Mucosa of gallbladder (tissue), 1 donor: ENCODE data around the gene BAHD1. TPM values are rescaled to one million over a fixed set of nuclear protein-coding genes. Genes with fewer than 3 reads are reported as not detected.

Experiments used
- DNase-seq: peaks from one replicate; pipeline ENCODE4 v3.0.0-alpha.2; 2020; ENCODE audit warnings: low spot score
- total RNA-seq: library from RNA; stranded (reverse); gene quantifications from one replicate; pipeline ENCODE4 v1.2.1, GENCODE V29; 2021
- donor health status: DM: no; HTN: no; CAD: no.

The BAHD1 gene
- total RNA-seq, 1 donor from 2014 or later = 33.1 TPM

DNA sequence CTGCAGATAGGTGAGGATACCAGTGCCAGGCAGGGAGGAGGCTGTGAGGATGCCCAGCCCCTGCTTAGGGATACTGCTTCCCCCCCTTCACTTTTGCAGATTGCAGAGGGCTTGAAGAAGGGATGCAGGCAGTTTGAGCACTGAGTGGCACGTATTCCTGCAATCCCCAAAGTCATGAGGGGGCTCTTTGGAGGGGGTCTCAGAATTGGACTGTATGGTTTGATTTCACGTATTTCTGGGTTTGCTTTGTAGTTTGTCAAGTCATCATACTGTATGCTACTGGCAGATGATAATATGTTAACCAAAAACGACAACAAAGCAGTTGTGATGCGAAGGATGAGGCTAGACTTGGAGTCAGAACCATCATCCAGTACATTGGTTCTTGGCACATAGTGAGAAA lies 58.1 kb downstream of the BAHD1 start:
- no peak for DNase-seq

DNA sequence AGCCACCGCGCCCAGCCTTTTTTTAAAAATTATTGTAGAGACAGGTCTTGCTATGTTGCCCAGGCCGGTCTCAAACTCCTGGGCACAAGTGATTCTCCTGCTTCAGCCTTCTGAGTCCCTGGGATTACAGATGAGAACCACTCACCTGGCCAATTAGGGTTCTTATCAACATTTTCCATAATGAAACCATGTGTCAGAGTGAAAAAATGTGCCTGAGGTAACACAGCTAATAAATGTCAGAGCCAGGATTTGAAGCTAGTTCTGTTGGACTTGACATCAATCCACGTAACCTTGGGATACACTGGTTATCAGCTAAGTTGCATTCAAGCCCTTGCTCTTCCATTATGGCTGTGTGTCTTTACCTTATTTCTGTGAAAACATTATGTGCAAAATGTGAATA lies 59.2 kb downstream of the BAHD1 start:
- DNase-seq = no peak

GRCh38 chr15:40500568-40501330 lies 60.0 kb downstream of the BAHD1 start:
- no peak for DNase-seq

DNA sequence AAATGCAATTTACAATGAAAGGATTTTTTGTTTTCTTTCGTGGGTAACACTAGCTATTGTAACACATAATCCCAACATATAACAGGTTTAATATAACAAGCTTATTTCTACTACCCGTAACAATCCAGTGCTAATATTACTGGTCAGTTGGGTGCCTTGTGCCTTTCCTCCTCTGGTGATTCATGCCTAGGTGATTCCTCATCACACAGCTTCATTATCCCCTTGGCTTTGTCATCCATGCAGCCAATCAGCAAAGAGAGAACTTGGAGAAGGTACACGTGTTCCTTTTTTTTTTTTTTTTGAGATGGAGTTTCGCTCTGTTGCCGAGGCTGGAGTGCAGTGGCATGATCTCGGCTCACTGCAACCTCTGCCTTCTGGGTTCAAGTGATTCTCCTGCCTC lies 60.7 kb downstream of the BAHD1 start:
- DNase-seq = no peak

DNA sequence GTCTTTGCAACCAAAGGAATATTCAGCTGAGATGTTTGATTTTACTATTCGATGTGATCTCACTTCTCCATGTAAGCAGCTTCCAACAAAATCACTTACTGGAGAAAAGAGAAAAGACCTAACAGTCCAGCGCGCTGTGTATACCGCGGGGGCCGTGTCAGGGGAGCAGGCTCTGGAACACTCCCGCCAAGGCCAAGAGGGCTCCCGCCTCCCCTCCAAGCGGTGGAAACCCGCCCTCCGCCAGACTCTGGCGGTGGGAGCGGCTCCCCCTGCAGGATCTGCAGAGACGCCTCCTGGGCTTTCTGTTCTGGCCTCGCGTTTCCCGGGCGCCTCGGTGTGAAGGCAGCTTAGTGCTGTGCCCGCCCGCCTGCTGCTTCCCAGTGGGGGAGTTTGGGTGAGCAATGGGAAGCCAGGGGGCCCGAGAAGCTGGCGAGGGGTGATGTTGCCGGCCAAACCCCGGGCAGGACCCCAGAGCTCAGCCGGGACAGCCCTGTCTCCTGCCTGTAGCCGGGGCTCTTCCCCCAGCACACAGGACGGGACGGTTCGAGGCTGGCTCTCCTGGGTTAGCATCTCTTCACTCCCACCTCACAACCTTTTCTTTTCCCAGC lies 66.3 kb downstream of the BAHD1 start:
- DNase-seq = peak; percentile 59

DNA sequence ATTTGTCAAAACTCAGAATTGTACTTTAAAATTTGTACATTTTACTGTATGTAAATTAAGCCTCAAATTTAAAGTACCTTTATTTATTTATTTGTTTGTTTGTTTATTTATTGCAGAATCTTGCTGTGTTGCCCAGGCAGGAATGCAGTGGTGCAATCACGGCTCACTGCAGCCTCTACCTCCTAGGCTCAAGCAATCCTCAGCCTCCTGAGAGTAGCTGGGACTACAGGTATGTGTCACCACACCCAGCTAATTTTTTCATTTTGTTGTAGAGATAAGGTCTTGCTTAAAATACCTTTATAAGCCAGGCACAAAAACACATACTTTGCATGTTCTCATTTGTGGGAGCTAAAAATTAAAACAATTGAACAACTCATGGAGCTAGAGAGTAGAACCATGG lies 67.5 kb downstream of the BAHD1 start:
- DNase-seq = no peak

GRCh38 chr15:40510201-40510600 lies 69.4 kb downstream of the BAHD1 start:
- no peak for DNase-seq

DNA sequence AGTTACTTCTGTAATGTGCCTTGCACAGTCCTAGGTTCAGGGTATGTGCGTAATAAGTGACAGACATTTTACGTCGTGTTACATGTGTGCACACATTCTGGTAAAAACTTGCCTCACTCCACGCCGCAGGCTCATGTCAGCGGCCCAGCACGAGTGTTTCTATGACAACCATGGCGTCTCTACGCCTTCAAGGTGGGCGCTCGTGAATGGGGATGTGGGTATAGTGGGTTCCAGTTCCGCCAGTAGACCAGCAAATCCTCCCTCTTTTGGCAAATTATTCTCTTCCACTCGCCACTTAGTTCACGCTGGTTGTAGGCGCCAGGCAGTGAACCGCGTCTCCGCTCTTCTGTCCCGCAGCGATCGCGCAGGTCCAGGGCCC lies 70.3 kb downstream of the BAHD1 start:
- DNase-seq = no peak

DNA sequence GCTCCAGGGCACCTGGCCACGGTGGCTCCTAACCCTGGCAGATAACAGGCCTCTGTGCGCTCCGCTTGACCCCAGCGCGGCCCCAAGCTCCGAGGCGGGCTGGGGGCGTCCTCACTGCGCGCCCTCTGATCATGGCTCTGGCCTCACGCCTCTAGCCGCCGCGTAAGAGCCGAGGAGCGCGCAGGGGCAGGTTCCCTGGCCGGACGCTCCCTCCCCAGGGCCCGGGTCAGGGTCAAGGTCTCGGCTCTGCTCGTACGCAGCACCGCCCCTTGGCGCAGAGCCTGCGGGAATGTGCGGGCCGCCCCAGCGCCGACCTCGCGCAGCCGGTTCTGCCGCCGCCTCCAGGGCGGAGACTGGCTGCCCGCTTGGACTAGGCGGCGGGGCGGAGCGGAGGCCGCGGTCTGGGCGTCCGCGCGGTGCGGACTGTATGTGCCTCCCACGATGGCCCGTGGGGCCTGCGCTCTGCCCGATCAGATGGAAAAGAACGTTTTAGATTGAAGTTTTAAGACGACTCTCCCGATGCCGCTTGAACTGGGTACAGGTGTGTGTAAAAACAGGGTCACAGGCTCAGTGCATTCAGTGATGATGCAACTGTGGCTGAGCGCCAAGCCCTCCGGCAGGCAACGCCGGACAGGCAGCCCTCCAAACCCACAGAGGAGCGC lies 70.8 kb downstream of the BAHD1 start:
- peak; percentile 76 for DNase-seq

- DNase-seq = no peak
Measured at GRCh38 chr15:40512440-40512839, 71.7 kb downstream of the BAHD1 start.

DNA sequence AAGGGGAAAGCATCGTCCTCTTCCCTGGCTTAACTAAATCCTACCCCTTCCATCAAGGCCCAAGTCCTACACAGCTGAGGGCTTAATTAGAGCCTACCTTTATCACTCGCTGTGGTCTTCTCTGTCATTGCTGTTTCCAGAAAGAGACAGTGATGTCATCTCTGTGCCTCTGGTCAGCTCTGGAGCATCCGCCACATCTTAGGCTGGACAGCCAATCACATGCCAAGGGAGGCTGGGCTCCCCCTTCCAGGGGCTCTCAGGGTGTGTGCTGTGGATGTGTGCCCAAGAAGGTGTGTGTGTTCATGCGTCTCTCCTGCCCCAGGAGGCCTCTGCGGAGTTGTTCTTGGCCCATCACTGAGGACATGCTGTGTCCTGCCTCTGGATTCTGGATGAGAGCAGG lies 72.9 kb downstream of the BAHD1 start:
- no peak for DNase-seq

DNA sequence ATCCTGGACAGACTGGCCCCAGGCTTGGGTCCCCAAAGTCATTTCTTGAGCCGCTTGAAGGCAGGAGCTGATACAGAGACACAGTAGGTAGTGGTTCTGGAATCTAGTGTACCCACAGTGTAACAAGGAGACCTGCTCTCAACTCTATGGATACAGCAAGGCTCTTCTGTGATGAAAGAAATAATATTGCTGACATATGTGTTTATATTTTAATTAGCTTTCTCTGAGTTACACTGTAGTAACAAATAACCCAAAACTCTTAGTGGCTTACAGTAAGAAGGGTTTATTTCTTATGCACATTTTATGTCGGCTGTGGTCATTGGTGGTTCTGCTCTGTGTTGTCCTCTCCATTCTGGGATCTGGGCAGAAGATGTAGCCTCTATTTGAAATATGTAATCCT lies 75.6 kb downstream of the BAHD1 start:
- DNase-seq = no peak

Other genes with a start within 250 kb of the BAHD1 start
- gene PAK6, start 201.9 kb upstream of the BAHD1 start, total RNA-seq = 7.9 TPM
- gene ANKRD63, start 157.9 kb upstream of the BAHD1 start, total RNA-seq = 1.6 TPM
- gene PLCB2, start 133.0 kb upstream of the BAHD1 start, total RNA-seq = 36.4 TPM
- 44.2 TPM for gene INAFM2, start 117.3 kb upstream of the BAHD1 start, total RNA-seq
- gene CCDC9B, start 100.0 kb upstream of the BAHD1 start, total RNA-seq = 107 TPM
- gene PHGR1, start 89.9 kb upstream of the BAHD1 start, total RNA-seq = 9.1 TPM
- gene DISP2, start 82.7 kb upstream of the BAHD1 start, total RNA-seq = 3.5 TPM
- gene KNSTRN, start 58.2 kb upstream of the BAHD1 start, total RNA-seq = 12.2 TPM
- 123 TPM for gene IVD, start 35.2 kb upstream of the BAHD1 start, total RNA-seq
- gene CHST14, start 30.0 kb downstream of the BAHD1 start, total RNA-seq = 15.8 TPM
- 33.0 TPM for gene CCDC32, start 124.1 kb downstream of the BAHD1 start, total RNA-seq
- 8.1 TPM for gene RPUSD2, start 128.3 kb downstream of the BAHD1 start, total RNA-seq
- 2.3 TPM for gene KNL1, start 153.3 kb downstream of the BAHD1 start, total RNA-seq